HepG2 (cell line): ENCODE results near the gene VTN. TPM values are rescaled to one million over a fixed set of nuclear protein-coding genes. Genes with fewer than 3 reads are reported as not detected.

Experiments used
- DNMT3B ChIP-seq: conservative IDR thresholded peaks from 2 replicates; pipeline ENCODE4 v1.6.1; 2016; ENCODE audit warnings: missing biosample characterization, control low read depth
- GATA4 ChIP-seq: sonication (generic); IDR thresholded peaks from 2 replicates; pipeline ENCODE4 v1.6.1; 2016; ENCODE audit warnings: antibody characterized with exemption, low read depth, borderline replicate concordance
- HOXA3 ChIP-seq: sonication (generic); formaldehyde crosslinking; IDR thresholded peaks from 2 replicates; pipeline ENCODE4 v1.5.0; 2020; ENCODE audit warnings: missing genetic modification reagents
- ZNF136 ChIP-seq: sonication (generic); formaldehyde crosslinking; IDR thresholded peaks from 2 replicates; pipeline ENCODE4 v1.8.1; 2022; ENCODE audit warnings: low read depth, mild to moderate bottlenecking, moderate library complexity, missing genetic modification reagents
- ZNF772 ChIP-seq: sonication (generic); formaldehyde crosslinking; IDR thresholded peaks from 2 replicates; pipeline ENCODE4 v1.5.0; 2020; ENCODE audit warnings: mild to moderate bottlenecking, missing genetic modification reagents
- ZNF841 ChIP-seq: sonication (generic); formaldehyde crosslinking; IDR thresholded peaks from 2 replicates; pipeline ENCODE4 v1.8.1; 2023; ENCODE audit warnings: missing genetic modification reagents, borderline replicate concordance
- polyA plus RNA-seq, 8 experiments: library from polyadenylated mRNA; depleted of rRNA in 3 of 8; stranded (reverse) in 7 of 8; unstranded in 1 of 8; fragments of >200 nt; fragmentation: Illumina TruSeq in 4 of 8; extraction: Trizol in 4 of 8; gene quantifications; 2 replicates each; pipeline versions ENCODE4 v1.2.1 to v1.2.3, GENCODE V29; 2011 to 2016; ENCODE audit warnings: low read depth in 4 of 8, missing spikeins in 1 of 8, mixed read lengths in 1 of 8; ENCODE audit not compliant: insufficient read depth in 1 of 8
- total RNA-seq, 5 experiments: library from RNA; depleted of rRNA; stranded (reverse); fragments of >200 nt; fragmentation: Illumina TruSeq; extraction: Trizol; gene quantifications; 2 replicates each; pipeline ENCODE4 v1.2.3, GENCODE V29; 2016; ENCODE audit warnings: low read depth in 1 of 5
- TF ChIP-seq, protein P1 (sequence below): sonication (generic); formaldehyde crosslinking; IDR thresholded peaks from 2 replicates; pipeline ENCODE4 v1.8.1; 2023; ENCODE audit warnings: missing genetic modification reagents, inconsistent platforms, borderline replicate concordance
- TF ChIP-seq, protein P2 (sequence below): sonication (generic); formaldehyde crosslinking; IDR thresholded peaks from 2 replicates; pipeline ENCODE4 v1.4.0; 2020; ENCODE audit warnings: missing genetic modification reagents, mild to moderate bottlenecking, borderline replicate concordance
- TF ChIP-seq, protein P3 (sequence below): sonication (generic); formaldehyde crosslinking; IDR thresholded peaks from 2 replicates; pipeline ENCODE4 v1.8.0; 2022; ENCODE audit warnings: mild to moderate bottlenecking, missing genetic modification reagents, moderate library complexity
- TF ChIP-seq, protein P4 (sequence below): sonication (generic); formaldehyde crosslinking; IDR thresholded peaks from 2 replicates; pipeline ENCODE4 v1.4.0; 2020; ENCODE audit warnings: missing genetic modification reagents, borderline replicate concordance
- TF ChIP-seq, protein P5 (sequence below): sonication (generic); formaldehyde crosslinking; IDR thresholded peaks from 2 replicates; pipeline ENCODE4 v1.5.0; 2020; ENCODE audit warnings: mild to moderate bottlenecking, missing genetic modification reagents, moderate library complexity
- TF ChIP-seq, protein P6 (sequence below): sonication (generic); formaldehyde crosslinking; IDR thresholded peaks from 2 replicates; pipeline ENCODE4 v1.4.0; 2020; ENCODE audit warnings: missing genetic modification reagents; ENCODE audit errors: not compliant biosample characterization
- TF ChIP-seq, protein P7 (sequence below): sonication (generic); formaldehyde crosslinking; IDR thresholded peaks from 2 replicates; pipeline ENCODE4 v1.8.0; 2022; ENCODE audit warnings: missing genetic modification reagents, low read depth, mild to moderate bottlenecking, borderline replicate concordance

Gene VTN
- total and polyA plus RNA-seq, 2 of the 13 experiments (the other 11 are each of a cell fraction or from before 2014, with no cell fraction given) = 108 to 131 TPM

DNA sequence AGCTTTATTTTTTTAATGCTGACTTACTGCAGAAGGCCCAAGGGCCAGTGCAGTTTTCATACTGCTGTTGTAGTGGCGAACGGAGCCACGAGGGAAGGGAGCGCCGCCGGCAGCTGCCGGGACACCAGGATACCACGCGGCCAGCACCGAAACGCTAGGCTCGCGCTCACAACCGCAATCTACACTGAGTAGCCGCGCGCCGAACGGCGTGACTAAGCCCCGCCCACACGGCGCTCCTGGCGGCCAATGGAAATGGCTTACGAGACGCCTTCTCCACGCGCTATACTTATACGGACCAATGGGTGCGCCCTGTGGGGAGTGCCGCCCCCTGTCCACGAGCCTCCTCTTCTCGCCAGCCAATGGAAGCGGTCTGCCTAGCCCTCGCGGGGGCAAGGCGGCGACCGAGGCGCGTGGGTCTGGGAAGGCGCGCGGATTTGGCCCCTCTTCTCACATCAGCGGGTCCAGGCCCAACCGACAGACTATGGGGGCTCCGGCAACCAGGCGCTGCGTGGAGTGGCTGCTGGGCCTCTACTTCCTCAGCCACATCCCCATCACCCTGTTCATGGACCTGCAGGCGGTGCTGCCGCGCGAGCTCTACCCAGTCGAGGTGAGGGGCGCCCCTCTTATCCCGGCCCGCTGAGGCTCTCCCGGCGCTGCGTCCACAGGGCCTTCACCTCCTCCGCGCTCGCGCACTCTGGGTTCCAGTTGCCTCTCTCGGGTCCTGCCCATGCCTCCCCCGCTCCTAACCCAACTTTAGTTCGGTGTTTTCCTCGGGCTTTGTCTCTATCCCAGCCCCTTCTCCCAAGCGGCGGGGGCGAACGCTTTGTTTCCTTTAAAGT is 51.1 kb downstream of the VTN start, which contains the start of gene TMEM97 (continued):
- TF ChIP-seq, protein P1, sequence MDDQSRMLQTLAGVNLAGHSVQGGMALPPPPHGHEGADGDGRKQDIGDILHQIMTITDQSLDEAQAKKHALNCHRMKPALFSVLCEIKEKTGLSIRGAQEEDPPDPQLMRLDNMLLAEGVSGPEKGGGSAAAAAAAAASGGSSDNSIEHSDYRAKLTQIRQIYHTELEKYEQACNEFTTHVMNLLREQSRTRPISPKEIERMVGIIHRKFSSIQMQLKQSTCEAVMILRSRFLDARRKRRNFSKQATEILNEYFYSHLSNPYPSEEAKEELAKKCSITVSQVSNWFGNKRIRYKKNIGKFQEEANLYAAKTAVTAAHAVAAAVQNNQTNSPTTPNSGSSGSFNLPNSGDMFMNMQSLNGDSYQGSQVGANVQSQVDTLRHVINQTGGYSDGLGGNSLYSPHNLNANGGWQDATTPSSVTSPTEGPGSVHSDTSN (CRISPR knock-in tag) = 0 out of 2 replicates have a peak, but pooled peaks have one; percentile 40
- TF ChIP-seq ZNF841 (CRISPR knock-in tag) = no peak
- peak; percentile 69; the same call in 1 of the 2 replicates for TF ChIP-seq DNMT3B
- TF ChIP-seq ZNF136 (CRISPR knock-in tag) = no peak
- TF ChIP-seq, protein P2, sequence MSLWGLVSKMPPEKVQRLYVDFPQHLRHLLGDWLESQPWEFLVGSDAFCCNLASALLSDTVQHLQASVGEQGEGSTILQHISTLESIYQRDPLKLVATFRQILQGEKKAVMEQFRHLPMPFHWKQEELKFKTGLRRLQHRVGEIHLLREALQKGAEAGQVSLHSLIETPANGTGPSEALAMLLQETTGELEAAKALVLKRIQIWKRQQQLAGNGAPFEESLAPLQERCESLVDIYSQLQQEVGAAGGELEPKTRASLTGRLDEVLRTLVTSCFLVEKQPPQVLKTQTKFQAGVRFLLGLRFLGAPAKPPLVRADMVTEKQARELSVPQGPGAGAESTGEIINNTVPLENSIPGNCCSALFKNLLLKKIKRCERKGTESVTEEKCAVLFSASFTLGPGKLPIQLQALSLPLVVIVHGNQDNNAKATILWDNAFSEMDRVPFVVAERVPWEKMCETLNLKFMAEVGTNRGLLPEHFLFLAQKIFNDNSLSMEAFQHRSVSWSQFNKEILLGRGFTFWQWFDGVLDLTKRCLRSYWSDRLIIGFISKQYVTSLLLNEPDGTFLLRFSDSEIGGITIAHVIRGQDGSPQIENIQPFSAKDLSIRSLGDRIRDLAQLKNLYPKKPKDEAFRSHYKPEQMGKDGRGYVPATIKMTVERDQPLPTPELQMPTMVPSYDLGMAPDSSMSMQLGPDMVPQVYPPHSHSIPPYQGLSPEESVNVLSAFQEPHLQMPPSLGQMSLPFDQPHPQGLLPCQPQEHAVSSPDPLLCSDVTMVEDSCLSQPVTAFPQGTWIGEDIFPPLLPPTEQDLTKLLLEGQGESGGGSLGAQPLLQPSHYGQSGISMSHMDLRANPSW = no peak
- TF ChIP-seq, protein P3, sequence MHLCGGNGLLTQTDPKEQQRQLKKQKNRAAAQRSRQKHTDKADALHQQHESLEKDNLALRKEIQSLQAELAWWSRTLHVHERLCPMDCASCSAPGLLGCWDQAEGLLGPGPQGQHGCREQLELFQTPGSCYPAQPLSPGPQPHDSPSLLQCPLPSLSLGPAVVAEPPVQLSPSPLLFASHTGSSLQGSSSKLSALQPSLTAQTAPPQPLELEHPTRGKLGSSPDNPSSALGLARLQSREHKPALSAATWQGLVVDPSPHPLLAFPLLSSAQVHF (CRISPR knock-in tag) = no peak; the same call in 1 of the 2 replicates
- TF ChIP-seq, protein P4, sequence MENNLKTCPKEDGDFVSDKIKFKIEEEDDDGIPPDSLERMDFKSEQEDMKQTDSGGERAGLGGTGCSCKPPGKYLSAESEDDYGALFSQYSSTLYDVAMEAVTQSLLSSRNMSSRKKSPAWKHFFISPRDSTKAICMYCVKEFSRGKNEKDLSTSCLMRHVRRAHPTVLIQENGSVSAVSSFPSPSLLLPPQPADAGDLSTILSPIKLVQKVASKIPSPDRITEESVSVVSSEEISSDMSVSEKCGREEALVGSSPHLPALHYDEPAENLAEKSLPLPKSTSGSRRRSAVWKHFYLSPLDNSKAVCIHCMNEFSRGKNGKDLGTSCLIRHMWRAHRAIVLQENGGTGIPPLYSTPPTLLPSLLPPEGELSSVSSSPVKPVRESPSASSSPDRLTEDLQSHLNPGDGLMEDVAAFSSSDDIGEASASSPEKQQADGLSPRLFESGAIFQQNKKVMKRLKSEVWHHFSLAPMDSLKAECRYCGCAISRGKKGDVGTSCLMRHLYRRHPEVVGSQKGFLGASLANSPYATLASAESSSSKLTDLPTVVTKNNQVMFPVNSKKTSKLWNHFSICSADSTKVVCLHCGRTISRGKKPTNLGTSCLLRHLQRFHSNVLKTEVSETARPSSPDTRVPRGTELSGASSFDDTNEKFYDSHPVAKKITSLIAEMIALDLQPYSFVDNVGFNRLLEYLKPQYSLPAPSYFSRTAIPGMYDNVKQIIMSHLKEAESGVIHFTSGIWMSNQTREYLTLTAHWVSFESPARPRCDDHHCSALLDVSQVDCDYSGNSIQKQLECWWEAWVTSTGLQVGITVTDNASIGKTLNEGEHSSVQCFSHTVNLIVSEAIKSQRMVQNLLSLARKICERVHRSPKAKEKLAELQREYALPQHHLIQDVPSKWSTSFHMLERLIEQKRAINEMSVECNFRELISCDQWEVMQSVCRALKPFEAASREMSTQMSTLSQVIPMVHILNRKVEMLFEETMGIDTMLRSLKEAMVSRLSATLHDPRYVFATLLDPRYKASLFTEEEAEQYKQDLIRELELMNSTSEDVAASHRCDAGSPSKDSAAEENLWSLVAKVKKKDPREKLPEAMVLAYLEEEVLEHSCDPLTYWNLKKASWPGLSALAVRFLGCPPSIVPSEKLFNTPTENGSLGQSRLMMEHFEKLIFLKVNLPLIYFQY = no peak
- TF ChIP-seq ZNF772 = 0 out of 2 replicates have a peak, but pooled peaks have one; percentile 34
- TF ChIP-seq HOXA3 (CRISPR knock-in tag) = peak; percentile 82
- TF ChIP-seq, protein P5, sequence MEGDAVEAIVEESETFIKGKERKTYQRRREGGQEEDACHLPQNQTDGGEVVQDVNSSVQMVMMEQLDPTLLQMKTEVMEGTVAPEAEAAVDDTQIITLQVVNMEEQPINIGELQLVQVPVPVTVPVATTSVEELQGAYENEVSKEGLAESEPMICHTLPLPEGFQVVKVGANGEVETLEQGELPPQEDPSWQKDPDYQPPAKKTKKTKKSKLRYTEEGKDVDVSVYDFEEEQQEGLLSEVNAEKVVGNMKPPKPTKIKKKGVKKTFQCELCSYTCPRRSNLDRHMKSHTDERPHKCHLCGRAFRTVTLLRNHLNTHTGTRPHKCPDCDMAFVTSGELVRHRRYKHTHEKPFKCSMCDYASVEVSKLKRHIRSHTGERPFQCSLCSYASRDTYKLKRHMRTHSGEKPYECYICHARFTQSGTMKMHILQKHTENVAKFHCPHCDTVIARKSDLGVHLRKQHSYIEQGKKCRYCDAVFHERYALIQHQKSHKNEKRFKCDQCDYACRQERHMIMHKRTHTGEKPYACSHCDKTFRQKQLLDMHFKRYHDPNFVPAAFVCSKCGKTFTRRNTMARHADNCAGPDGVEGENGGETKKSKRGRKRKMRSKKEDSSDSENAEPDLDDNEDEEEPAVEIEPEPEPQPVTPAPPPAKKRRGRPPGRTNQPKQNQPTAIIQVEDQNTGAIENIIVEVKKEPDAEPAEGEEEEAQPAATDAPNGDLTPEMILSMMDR = peak; percentile 51
- peak; percentile 75; the same call in 1 of the 2 replicates for TF ChIP-seq GATA4
- TF ChIP-seq, protein P6, sequence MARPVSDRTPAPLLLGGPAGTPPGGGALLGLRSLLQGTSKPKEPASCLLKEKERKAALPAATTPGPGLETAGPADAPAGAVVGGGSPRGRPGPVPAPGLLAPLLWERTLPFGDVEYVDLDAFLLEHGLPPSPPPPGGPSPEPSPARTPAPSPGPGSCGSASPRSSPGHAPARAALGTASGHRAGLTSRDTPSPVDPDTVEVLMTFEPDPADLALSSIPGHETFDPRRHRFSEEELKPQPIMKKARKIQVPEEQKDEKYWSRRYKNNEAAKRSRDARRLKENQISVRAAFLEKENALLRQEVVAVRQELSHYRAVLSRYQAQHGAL (CRISPR knock-in tag) = peak; percentile 35
- TF ChIP-seq, protein P7, sequence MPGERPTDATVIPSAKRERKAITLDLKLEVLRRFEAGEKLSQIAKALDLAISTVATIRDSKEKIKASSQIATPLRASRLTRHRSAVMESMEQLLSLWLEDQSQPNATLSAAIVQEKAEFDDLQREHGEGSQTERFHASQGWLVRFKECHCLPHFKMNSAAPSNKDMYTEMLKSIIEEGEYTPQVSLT (CRISPR knock-in tag) = peak; percentile 67; the same call in 1 of the 2 replicates
